Measurements from ENCODE around the gene SRC. TPM values are rescaled to one million over a fixed set of nuclear protein-coding genes. Genes with fewer than 3 reads are reported as not detected.
A peak's percentile ranks its signal among the peaks of the same experiment; 100 is the strongest.

The SRC gene
- total and polyA plus RNA-seq, 7 experiments from 2014 or later, result 0.63 to 26.6 (median 2.9) TPM

DNA sequence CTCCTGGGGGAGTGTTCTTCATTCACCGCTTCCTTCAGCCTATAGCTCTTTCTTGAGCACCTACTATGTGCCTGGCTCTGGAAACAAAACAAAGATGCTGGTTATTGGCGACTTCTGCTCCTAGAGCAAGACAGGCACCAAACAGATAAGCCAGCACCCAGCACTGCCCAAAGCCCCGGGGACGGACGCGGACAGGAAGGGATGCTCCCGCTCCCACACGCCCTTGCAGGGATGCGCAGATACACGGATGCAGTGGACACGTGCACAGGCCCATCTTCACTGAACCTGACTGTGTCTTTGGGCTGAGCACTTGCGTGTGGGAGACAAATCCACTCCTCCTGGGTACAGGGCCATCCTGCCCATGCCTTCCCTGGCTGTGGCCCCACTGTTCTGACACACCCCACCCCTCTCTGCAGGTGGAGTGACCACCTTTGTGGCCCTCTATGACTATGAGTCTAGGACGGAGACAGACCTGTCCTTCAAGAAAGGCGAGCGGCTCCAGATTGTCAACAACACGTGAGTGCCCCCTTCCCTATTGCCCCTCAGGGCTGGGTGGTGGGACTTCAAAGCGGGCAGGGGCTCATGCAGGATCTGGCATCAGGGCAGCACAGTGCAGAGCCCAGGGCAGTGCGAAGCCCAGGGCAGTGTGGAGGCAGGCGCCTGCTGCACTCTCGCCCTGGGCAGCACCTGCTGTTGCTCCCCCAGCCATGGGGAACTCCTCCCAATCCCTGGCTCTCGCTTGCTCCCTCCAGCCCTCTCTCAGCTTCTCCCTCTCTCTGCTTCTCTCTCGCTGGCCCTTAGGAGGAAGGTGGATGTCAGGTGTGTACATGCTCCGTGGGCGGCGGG, 39.9 kb downstream of the SRC start:
- H3K4me3 ChIP-seq (ENCODE audit: low read length), result no peak overlapping the region
- H3K27ac Mint-ChIP-seq, result no peak overlapping the region
- peaks cover 0 to 3% (median 0%) of the 10 kb centered on the region in 11 donors for H3K9me3 Mint-ChIP-seq
- POLR2A ChIA-PET, result interaction anchor here (0.6 kb wide), 1 partner anchor 161 kb away, joined by 3 read pairs; no protein-coding TSS in a partner anchor
- H3K4me3 Mint-ChIP-seq, result peak overlapping the region in 4 of 10 donors; percentile 32 to 85 (median 56)
- peaks cover 0 to 7% (median 0%) of the 10 kb centered on the region in 5 donors for H3K27me3 Mint-ChIP-seq
- no peak for ATAC-seq
- H3K36me3 Mint-ChIP-seq, result no peaks in the 10 kb centered on the region
- H3K27ac ChIP-seq (ENCODE audit: low read depth, low read length), result no peak overlapping the region
- CTCF ChIA-PET, result interaction anchor here (0.6 to 2.1 kb wide), 8 partner anchors 15 to 190 kb away, joined by 3 to 15 read pairs (median 4); partner anchors contain the start of gene MANBAL
- H3K4me1 Mint-ChIP-seq, result peaks cover 4 to 13% (median 6%) of the 10 kb centered on the region in 7 donors
- no peaks in the 10 kb centered on the region for H3K27me3 ChIP-seq (ENCODE audit: control insufficient read depth in 2 of 2, insufficient read depth in 2 of 2, low read length in 2 of 2)
- H3K4me1 ChIP-seq (ENCODE audit: control insufficient read depth in 2 of 2, insufficient read depth in 2 of 2, low read length in 2 of 2), result peaks cover 4 to 5% of the 10 kb centered on the region in 2 donors
- no peaks in the 10 kb centered on the region for H3K9me3 ChIP-seq (ENCODE audit: control insufficient read depth in 2 of 3, low read length in 3 of 3)
- no peaks in the 10 kb centered on the region for H3K36me3 ChIP-seq (ENCODE audit: control insufficient read depth in 2 of 3, insufficient read depth in 3 of 3, low read length in 3 of 3)
- no peak for DNase-seq
- intact Hi-C loops (cut with micrococcal nuclease), result loop anchor here (2.0 to 10.0 kb wide), 3 partner anchors 141 to 381 kb away; partner anchors contain the start of gene BLCAP (in 1 of the 2)

- DNase-seq (no peak), ATAC-seq (no peak)
- peak overlapping the region in 1 of 9 donors; percentile 67 for H3K27ac Mint-ChIP-seq
- CTCF ChIA-PET, result no interaction called here
- Histone ChIP-seq H3K27me3 (ENCODE audit: control insufficient read depth in 2 of 2, insufficient read depth in 2 of 2, low read length in 2 of 2) (no peaks in the 10 kb centered on the region), H3K36me3 (ENCODE audit: control insufficient read depth in 2 of 3, insufficient read depth in 3 of 3, low read length in 3 of 3) (no peaks in the 10 kb centered on the region), H3K27ac (ENCODE audit: low read depth, low read length) (no peak overlapping the region), H3K4me1 (ENCODE audit: control insufficient read depth in 2 of 2, insufficient read depth in 2 of 2, low read length in 2 of 2) (peaks cover 4 to 5% of the 10 kb centered on the region in 2 donors), H3K9me3 (ENCODE audit: control insufficient read depth in 2 of 3, low read length in 3 of 3) (no peaks in the 10 kb centered on the region), H3K4me3 (ENCODE audit: low read length) (no peak overlapping the region)
- no peaks in the 10 kb centered on the region for H3K36me3 Mint-ChIP-seq
- intact Hi-C loops (cut with micrococcal nuclease), result loop anchor here in 1 of 2 donors (10.0 kb wide), 1 partner anchor 382 kb away; no protein-coding TSS in a partner anchor
- peaks cover 0 to 7% (median 0%) of the 10 kb centered on the region in 5 donors for H3K27me3 Mint-ChIP-seq
- peak overlapping the region in 1 of 10 donors; percentile 56 for H3K4me3 Mint-ChIP-seq
- peaks cover 4 to 13% (median 6%) of the 10 kb centered on the region in 7 donors for H3K4me1 Mint-ChIP-seq
- POLR2A ChIA-PET, result no interaction called here
- peaks cover 0 to 3% (median 0%) of the 10 kb centered on the region in 11 donors for H3K9me3 Mint-ChIP-seq
Measured at GRCh38 chr20:37386505-37387251, 40.7 kb downstream of the SRC start.

DNA sequence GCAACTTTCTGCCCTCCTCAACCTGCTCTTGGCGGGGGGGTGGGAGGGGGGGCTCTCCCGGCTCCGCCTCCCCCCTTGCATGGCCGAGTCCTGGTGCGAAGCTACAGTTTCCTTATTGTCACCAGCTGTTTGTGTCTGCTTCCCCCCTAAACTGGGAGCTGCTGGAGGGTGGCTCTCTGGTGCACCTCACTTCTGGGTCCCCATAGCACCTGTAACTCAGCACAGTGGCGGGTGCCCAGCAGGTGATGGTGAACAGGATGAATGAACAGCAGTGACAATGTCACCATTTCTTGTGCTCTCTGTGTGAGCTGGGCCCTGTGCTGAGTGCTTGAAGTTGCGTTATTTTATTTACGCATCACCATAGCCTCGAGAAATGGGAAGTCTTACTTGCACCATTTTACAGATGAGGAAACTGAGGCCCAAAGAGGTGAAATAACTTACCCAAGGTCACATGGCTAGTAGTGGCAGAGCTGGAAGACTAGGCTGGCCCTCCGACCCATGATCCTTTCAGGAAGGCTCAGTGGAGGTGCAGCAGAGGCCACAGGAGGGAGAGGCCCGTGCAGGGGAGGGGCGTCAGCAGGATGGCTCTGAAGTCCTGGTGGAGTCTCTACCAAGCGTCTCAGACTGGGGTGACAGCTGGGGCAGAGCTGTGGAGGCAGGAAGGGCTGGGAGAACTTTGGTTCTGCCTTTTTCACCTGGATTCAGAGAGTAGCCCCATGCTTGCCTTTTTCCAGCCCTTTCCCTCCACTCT, 41.8 kb downstream of the SRC start:
- H3K9me3 ChIP-seq (ENCODE audit: control insufficient read depth in 2 of 3, low read length in 3 of 3), result no peaks in the 10 kb centered on the region
- peaks cover 0 to 7% (median 0%) of the 10 kb centered on the region in 5 donors for H3K27me3 Mint-ChIP-seq
- ChIA-PET CTCF (interaction anchor here (1.4 kb wide), 1 partner anchor 192 kb away, joined by 6 read pairs; no protein-coding TSS in a partner anchor), POLR2A (no interaction called here)
- no peaks in the 10 kb centered on the region for H3K36me3 Mint-ChIP-seq
- H3K27ac ChIP-seq (ENCODE audit: low read depth, low read length), result no peak overlapping the region
- no peak for ATAC-seq
- H3K4me1 Mint-ChIP-seq, result peaks cover 4 to 9% (median 6%) of the 10 kb centered on the region in 7 donors
- no peak overlapping the region for H3K27ac Mint-ChIP-seq
- H3K4me3 ChIP-seq (ENCODE audit: low read length), result no peak overlapping the region
- no peaks in the 10 kb centered on the region for H3K36me3 ChIP-seq (ENCODE audit: control insufficient read depth in 2 of 3, insufficient read depth in 3 of 3, low read length in 3 of 3)
- no peaks in the 10 kb centered on the region for H3K27me3 ChIP-seq (ENCODE audit: control insufficient read depth in 2 of 2, insufficient read depth in 2 of 2, low read length in 2 of 2)
- no peak overlapping the region for H3K4me3 Mint-ChIP-seq
- H3K4me1 ChIP-seq (ENCODE audit: control insufficient read depth in 2 of 2, insufficient read depth in 2 of 2, low read length in 2 of 2), result peaks cover 4 to 5% of the 10 kb centered on the region in 2 donors
- no peak for DNase-seq
- intact Hi-C loops (cut with micrococcal nuclease), result loop anchor here in 1 of 2 donors (10.0 kb wide), 1 partner anchor 383 kb away; no protein-coding TSS in a partner anchor
- peaks cover 0 to 3% (median 0%) of the 10 kb centered on the region in 11 donors for H3K9me3 Mint-ChIP-seq

- H3K27ac ChIP-seq (ENCODE audit: low read depth, low read length), result no peak overlapping the region
- Mint-ChIP-seq H3K4me1 (peaks cover 4 to 7% (median 6%) of the 10 kb centered on the region in 7 donors), H3K27me3 (peaks cover 0 to 3% (median 0%) of the 10 kb centered on the region in 5 donors), H3K9me3 (peaks cover 0 to 3% (median 0%) of the 10 kb centered on the region in 11 donors), H3K4me3 (no peak overlapping the region), H3K36me3 (no peaks in the 10 kb centered on the region), H3K27ac (no peak overlapping the region)
- no peaks in the 10 kb centered on the region for H3K36me3 ChIP-seq (ENCODE audit: control insufficient read depth in 2 of 3, insufficient read depth in 3 of 3, low read length in 3 of 3)
- ChIA-PET POLR2A (no interaction called here), CTCF (no interaction called here)
- intact Hi-C loops (cut with micrococcal nuclease), result loop anchor here in 1 of 2 donors (10.0 kb wide), 1 partner anchor 384 kb away; no protein-coding TSS in a partner anchor
- DNase-seq (no peak), ATAC-seq (no peak)
- H3K9me3 ChIP-seq (ENCODE audit: control insufficient read depth in 2 of 3, low read length in 3 of 3), result no peaks in the 10 kb centered on the region
- no peak overlapping the region for H3K4me3 ChIP-seq (ENCODE audit: low read length)
- peaks cover 4 to 5% of the 10 kb centered on the region in 2 donors for H3K4me1 ChIP-seq (ENCODE audit: control insufficient read depth in 2 of 2, insufficient read depth in 2 of 2, low read length in 2 of 2)
- H3K27me3 ChIP-seq (ENCODE audit: control insufficient read depth in 2 of 2, insufficient read depth in 2 of 2, low read length in 2 of 2), result no peaks in the 10 kb centered on the region
Measured at GRCh38 chr20:37388831-37389230, 42.9 kb downstream of the SRC start.

DNA sequence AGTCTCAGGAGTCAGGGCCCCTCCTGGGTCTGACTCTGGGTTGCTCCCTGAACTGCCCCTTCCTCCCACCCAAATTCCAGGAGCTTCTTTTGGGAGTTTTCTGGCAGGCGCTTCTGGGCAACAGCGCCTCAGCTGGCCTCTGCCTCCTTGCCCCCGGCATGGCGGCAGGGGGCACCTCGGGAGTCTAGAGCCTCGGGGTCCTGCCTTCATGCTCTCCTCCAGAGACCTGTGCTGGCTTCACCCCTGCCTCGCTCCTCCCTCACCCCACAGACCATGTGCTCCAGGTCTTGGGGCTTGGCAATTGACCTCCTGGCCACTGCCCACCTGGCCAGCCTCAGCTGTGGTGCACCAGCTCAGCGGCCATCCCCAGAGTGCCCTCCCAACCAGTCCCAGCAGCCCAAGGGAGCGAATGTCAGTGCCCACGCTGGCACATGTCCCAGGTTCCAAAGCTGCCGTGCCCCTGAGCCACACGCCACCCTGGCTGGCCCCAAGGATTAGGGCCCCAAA, 43.4 kb downstream of the SRC start:
- Mint-ChIP-seq H3K27ac (no peak overlapping the region), H3K9me3 (peaks cover 0 to 3% (median 0%) of the 10 kb centered on the region in 11 donors), H3K4me1 (peaks cover 4 to 7% (median 6%) of the 10 kb centered on the region in 7 donors), H3K4me3 (no peak overlapping the region), H3K36me3 (no peaks in the 10 kb centered on the region), H3K27me3 (peaks cover 0 to 3% (median 0%) of the 10 kb centered on the region in 5 donors)
- no peak for ATAC-seq
- no peaks in the 10 kb centered on the region for H3K27me3 ChIP-seq (ENCODE audit: control insufficient read depth in 2 of 2, insufficient read depth in 2 of 2, low read length in 2 of 2)
- H3K4me3 ChIP-seq (ENCODE audit: low read length), result no peak overlapping the region
- DNase-seq, result no peak
- peaks cover 4 to 5% of the 10 kb centered on the region in 2 donors for H3K4me1 ChIP-seq (ENCODE audit: control insufficient read depth in 2 of 2, insufficient read depth in 2 of 2, low read length in 2 of 2)
- no peaks in the 10 kb centered on the region for H3K9me3 ChIP-seq (ENCODE audit: control insufficient read depth in 2 of 3, low read length in 3 of 3)
- POLR2A ChIA-PET, result no interaction called here
- H3K36me3 ChIP-seq (ENCODE audit: control insufficient read depth in 2 of 3, insufficient read depth in 3 of 3, low read length in 3 of 3), result no peaks in the 10 kb centered on the region
- H3K27ac ChIP-seq (ENCODE audit: low read depth, low read length), result no peak overlapping the region
- CTCF ChIA-PET, result no interaction called here
- intact Hi-C loops (cut with micrococcal nuclease), result loop anchor here in 1 of 2 donors (10.0 kb wide), 1 partner anchor 384 kb away; no protein-coding TSS in a partner anchor

All from naive thymus-derived CD4-positive, alpha-beta T cell (primary cell).